ENCODE results near the gene OSBPL6. TPM values are rescaled to one million over a fixed set of nuclear protein-coding genes. Genes with fewer than 3 reads are reported as not detected.
A peak's percentile ranks its signal among the peaks of the same experiment; 100 is the strongest.

Gene OSBPL6
- total RNA-seq, 1 donor from 2014 or later: 14.0 TPM

DNA sequence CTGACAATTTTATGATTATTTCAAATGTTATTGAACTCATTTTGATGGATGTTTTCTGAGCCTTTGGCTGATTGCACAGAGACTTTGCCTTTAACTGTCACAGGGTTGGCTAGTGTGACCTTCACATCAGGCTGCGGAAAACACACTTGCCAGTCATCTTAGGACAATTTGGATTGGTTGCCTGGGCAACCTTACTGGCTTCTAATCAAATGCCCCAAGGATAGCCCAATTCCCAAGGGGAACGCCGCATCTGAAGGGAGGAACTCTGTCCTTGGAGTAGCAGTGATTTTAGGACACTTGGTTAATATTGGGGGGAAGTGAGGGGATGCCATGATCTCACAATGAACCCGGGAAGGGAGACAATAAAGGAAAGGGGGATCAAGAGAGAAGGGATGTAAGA is 29.5 kb downstream of the OSBPL6 start:
- Histone ChIP-seq H3K36me3 (no peaks in the 10 kb centered on the region), H4K20me1 (ENCODE audit: low read depth) (no peaks in the 10 kb centered on the region), H3K4me3 (no peak overlapping the region), H3K9me3 (ENCODE audit: low read depth) (no peaks in the 10 kb centered on the region), H3K9ac (no peak overlapping the region), H3K4me2 (no peak overlapping the region), H3K27ac (no peak overlapping the region), H3F3A (ENCODE audit: low read depth) (no peaks in the 10 kb centered on the region), H3K27me3 (no peaks in the 10 kb centered on the region), H2AFZ (replicated peaks) (no peak overlapping the region), H3K79me2 (ENCODE audit: low read depth) (no peaks in the 10 kb centered on the region), H3K4me1 (peaks cover 41% of the 10 kb centered on the region)
- no peaks in the 10 kb centered on the region for H3K36me3 Mint-ChIP-seq
- peak overlapping the region; percentile 2 for H3K4me3 Mint-ChIP-seq
- DNase-seq (ENCODE audit: low spot score): no peak
- peaks cover 38% of the 10 kb centered on the region for H3K4me1 Mint-ChIP-seq
- no peaks in the 10 kb centered on the region for H3K9me3 Mint-ChIP-seq
- H3K27me3 Mint-ChIP-seq (ENCODE audit: insufficient read depth, low read depth): peaks cover 5% of the 10 kb centered on the region
- TF ChIP-seq EZH2 (IDR thresholded peaks at IDR 0.05) (no peak), EZH2phosphoT487 (IDR thresholded peaks at IDR 0.05) (no peak)
- TF ChIP-seq, protein P1, sequence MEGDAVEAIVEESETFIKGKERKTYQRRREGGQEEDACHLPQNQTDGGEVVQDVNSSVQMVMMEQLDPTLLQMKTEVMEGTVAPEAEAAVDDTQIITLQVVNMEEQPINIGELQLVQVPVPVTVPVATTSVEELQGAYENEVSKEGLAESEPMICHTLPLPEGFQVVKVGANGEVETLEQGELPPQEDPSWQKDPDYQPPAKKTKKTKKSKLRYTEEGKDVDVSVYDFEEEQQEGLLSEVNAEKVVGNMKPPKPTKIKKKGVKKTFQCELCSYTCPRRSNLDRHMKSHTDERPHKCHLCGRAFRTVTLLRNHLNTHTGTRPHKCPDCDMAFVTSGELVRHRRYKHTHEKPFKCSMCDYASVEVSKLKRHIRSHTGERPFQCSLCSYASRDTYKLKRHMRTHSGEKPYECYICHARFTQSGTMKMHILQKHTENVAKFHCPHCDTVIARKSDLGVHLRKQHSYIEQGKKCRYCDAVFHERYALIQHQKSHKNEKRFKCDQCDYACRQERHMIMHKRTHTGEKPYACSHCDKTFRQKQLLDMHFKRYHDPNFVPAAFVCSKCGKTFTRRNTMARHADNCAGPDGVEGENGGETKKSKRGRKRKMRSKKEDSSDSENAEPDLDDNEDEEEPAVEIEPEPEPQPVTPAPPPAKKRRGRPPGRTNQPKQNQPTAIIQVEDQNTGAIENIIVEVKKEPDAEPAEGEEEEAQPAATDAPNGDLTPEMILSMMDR (IDR thresholded peaks at IDR 0.05): no peak
- H3K27ac Mint-ChIP-seq: peak overlapping the region; percentile 12

DNA sequence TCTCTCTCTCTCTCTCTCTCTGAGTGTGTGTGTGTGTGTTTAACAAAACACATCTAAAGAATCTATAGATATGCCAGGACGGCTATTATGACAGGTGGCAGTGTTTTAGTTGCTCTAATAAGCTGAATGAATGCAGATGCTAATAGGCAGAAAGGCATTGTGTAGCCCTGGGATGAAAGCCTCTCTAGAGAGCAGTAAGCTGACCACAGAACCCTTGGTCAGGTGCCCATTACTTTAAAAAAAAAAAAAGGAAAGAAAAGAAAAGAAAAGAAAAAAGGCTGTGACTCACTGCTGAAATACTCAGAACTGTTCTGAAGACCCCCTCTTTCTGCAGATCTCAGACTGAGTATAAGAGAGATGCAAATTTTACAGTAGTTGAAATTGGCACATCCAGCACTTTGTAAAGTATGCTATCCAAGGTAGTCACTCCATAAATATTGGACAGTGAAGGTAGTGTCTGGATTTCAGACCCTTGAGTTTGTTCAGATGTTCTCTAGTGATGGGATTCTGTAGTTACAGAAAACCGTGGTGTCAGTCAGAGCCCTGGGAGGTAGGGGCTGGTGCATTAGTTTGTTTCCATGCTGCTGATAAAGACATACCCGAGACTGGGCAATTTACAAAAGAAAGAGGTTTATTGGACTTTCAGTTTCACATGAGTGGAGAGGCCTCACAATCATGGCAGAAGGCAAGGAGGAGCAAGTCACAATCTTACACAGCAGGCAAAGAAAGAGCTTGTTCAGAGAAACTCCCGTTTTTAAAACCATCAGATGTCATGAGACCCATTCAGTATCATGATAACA is 30.9 kb downstream of the OSBPL6 start:
- Histone ChIP-seq H3K27ac (no peak overlapping the region), H3F3A (ENCODE audit: low read depth) (no peaks in the 10 kb centered on the region), H3K9me3 (ENCODE audit: low read depth) (no peaks in the 10 kb centered on the region), H3K79me2 (ENCODE audit: low read depth) (no peaks in the 10 kb centered on the region), H3K9ac (no peak overlapping the region), H2AFZ (replicated peaks) (no peak overlapping the region), H3K27me3 (no peaks in the 10 kb centered on the region), H3K4me2 (peak overlapping the region; percentile 40), H3K4me1 (peaks cover 32% of the 10 kb centered on the region), H3K4me3 (no peak overlapping the region), H3K36me3 (no peaks in the 10 kb centered on the region), H4K20me1 (ENCODE audit: low read depth) (no peaks in the 10 kb centered on the region)
- Mint-ChIP-seq H3K4me1 (peaks cover 36% of the 10 kb centered on the region), H3K9me3 (no peaks in the 10 kb centered on the region), H3K36me3 (no peaks in the 10 kb centered on the region), H3K27me3 (ENCODE audit: insufficient read depth, low read depth) (peaks cover 7% of the 10 kb centered on the region), H3K4me3 (no peak overlapping the region), H3K27ac (no peak overlapping the region)
- DNase-seq (ENCODE audit: low spot score): peak; percentile 38
- no peak for TF ChIP-seq EZH2 (IDR thresholded peaks at IDR 0.05)
- TF ChIP-seq EZH2phosphoT487 (IDR thresholded peaks at IDR 0.05): no peak
- TF ChIP-seq, protein P1 (IDR thresholded peaks at IDR 0.05): no peak

DNA sequence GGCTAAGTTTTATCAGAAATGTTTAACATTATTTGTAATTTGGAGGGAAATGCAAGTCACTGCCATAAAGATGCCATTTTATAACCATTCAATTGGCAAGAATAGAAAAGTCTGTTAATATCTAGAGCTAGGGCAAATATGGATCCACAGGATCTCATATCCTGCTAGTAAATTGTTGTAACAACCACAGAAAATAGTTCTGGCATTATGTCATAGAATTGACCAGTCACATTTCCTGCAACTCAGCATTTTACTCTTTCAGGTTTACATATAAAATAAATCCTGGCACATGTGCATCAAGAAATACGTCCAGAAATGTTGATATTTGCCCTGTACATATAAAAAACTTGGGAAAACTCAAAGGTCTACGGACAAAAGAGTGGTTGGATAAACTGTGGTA is 32.9 kb downstream of the OSBPL6 start:
- no peaks in the 10 kb centered on the region for H3F3A ChIP-seq (ENCODE audit: low read depth)
- no peak overlapping the region for H3K4me2 ChIP-seq
- no peaks in the 10 kb centered on the region for H3K36me3 ChIP-seq
- no peaks in the 10 kb centered on the region for H3K27me3 ChIP-seq
- no peaks in the 10 kb centered on the region for H3K9me3 ChIP-seq (ENCODE audit: low read depth)
- H3K4me3 ChIP-seq: no peak overlapping the region
- TF ChIP-seq EZH2 (IDR thresholded peaks at IDR 0.05): no peak
- no peak for TF ChIP-seq EZH2phosphoT487 (IDR thresholded peaks at IDR 0.05)
- TF ChIP-seq, protein P1 (IDR thresholded peaks at IDR 0.05): no peak
- no peaks in the 10 kb centered on the region for H4K20me1 ChIP-seq (ENCODE audit: low read depth)
- no peak overlapping the region for H3K4me3 Mint-ChIP-seq
- DNase-seq (ENCODE audit: low spot score): no peak
- H3K27ac ChIP-seq: no peak overlapping the region
- peaks cover 7% of the 10 kb centered on the region for H3K27me3 Mint-ChIP-seq (ENCODE audit: insufficient read depth, low read depth)
- no peaks in the 10 kb centered on the region for H3K9me3 Mint-ChIP-seq
- H2AFZ ChIP-seq (replicated peaks): no peak overlapping the region
- H3K4me1 ChIP-seq: peaks cover 28% of the 10 kb centered on the region
- H3K9ac ChIP-seq: no peak overlapping the region
- peaks cover 34% of the 10 kb centered on the region for H3K4me1 Mint-ChIP-seq
- no peak overlapping the region for H3K27ac Mint-ChIP-seq
- no peaks in the 10 kb centered on the region for H3K36me3 Mint-ChIP-seq
- no peaks in the 10 kb centered on the region for H3K79me2 ChIP-seq (ENCODE audit: low read depth)

All from neural progenitor cell (in vitro differentiated cells).